Stimulated activated memory B cell treated with anti-CD40 and anti-IgM and Interleukin-4, amounts not matched to agents 10 μg/mL and 1 μg/mL and 100 μg/mL, for 72 hours (primary cell): ENCODE data around the gene VPS41.
A peak's percentile ranks its signal among the peaks of the same experiment; 100 is the strongest.

Experiments used
- ATAC-seq: fragments of 150-1000 bp; cut with Tn5 transposase; 2 replicates; pipeline ENCODE4 v1.10.0; 2021
- H3K27ac Mint-ChIP-seq: one replicate; pipeline ENCODE4 v1.8.0; 2022; ENCODE audit warnings: mild to moderate bottlenecking, mixed read lengths
- H3K27me3 Mint-ChIP-seq: one replicate; pipeline ENCODE4 v1.8.0; 2022; ENCODE audit warnings: mixed read lengths
- H3K36me3 Mint-ChIP-seq: one replicate; pipeline ENCODE4 v1.8.0; 2022; ENCODE audit warnings: mixed read lengths
- H3K4me1 Mint-ChIP-seq: one replicate; pipeline ENCODE4 v1.8.0; 2022; ENCODE audit warnings: mixed read lengths
- H3K4me3 Mint-ChIP-seq: one replicate; pipeline ENCODE4 v1.8.0; 2022; ENCODE audit warnings: mild to moderate bottlenecking, moderate library complexity, mixed read lengths
- H3K9me3 Mint-ChIP-seq: one replicate; pipeline ENCODE4 v1.8.0; 2022; ENCODE audit warnings: mixed read lengths

The VPS41 gene

GRCh38 chr7:38851321-38851720 lies 57.7 kb downstream of the VPS41 start:
- Mint-ChIP-seq H3K4me1 (peaks cover 27% of the 10 kb centered on the region), H3K27ac (no peak overlapping the region), H3K27me3 (no peaks in the 10 kb centered on the region), H3K9me3 (no peaks in the 10 kb centered on the region), H3K4me3 (no peak overlapping the region), H3K36me3 (peaks cover 55% of the 10 kb centered on the region)
- no peak for ATAC-seq

DNA sequence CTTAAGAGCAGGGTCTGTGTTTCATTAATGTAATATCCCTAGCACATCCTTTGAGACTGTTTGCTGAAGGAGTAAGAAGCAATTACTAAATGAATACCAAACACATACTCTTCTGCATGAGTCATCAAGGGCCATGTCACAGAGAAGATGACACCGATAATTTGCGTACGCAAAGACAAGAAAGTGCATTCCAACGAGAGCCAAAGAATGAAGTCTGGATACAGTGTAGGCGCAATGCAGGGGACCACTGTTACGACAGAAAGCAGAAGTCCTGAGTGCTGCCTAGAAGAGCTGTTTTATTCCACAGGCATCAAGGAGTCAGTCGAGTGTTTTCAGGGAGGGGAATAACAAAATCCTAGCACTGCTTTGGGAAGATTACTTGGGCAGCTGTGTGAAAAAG lies 62.7 kb downstream of the VPS41 start:
- no peaks in the 10 kb centered on the region for H3K27me3 Mint-ChIP-seq
- H3K36me3 Mint-ChIP-seq = peaks cover 30% of the 10 kb centered on the region
- no peak overlapping the region for H3K4me3 Mint-ChIP-seq
- H3K27ac Mint-ChIP-seq = no peak overlapping the region
- H3K4me1 Mint-ChIP-seq = peaks cover 26% of the 10 kb centered on the region
- H3K9me3 Mint-ChIP-seq = no peaks in the 10 kb centered on the region
- ATAC-seq = no peak

DNA sequence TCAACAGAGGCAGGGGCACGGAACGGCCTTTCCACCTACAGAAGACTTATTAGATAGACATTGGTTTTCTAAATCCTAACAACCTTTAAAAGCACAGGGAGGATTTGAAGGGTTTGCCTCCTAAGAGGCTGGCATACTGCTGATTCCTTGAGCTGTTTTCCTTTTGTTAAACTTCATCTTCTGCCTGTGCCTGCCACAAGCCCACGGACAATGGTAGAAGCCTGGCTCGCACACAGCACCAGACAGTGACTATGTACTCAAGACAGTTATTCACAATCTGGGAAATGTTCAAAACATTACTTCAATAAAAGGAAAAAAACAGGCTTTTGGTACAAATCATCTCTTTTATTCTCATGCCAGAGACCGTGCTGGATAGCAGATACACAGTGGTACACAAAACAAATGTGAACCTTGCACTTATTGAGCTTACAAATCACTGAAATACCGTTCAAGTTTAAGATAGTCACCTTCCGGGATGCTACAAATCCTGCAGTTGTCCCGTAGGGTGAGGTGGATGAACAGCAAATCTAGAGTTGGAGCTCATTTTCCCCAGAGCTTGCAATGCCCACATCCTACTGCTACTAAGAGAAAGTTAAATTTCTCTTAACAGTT lies 63.9 kb downstream of the VPS41 start:
- H3K4me1 Mint-ChIP-seq = peaks cover 32% of the 10 kb centered on the region
- H3K27me3 Mint-ChIP-seq = no peaks in the 10 kb centered on the region
- no peaks in the 10 kb centered on the region for H3K9me3 Mint-ChIP-seq
- no peak for ATAC-seq
- no peak overlapping the region for H3K27ac Mint-ChIP-seq
- H3K4me3 Mint-ChIP-seq = no peak overlapping the region
- peaks cover 30% of the 10 kb centered on the region for H3K36me3 Mint-ChIP-seq

DNA sequence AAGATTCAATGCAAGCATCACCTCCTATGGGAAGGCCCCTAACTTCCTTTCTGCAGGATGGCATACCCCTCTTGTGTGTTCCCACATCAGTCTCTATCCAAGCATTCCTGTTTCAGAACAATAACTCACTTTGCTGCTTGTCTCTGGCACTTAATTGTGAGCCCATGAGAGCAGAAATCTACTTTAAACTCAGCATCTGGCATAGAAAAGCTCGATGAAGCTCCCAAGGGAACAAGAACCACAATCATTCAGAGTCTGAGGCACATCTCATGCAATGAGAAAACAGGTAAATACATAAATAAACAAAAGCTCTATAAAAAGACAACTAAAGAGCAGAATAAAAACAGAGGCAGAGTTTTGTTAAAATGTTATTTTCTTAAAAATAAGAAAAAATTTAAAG lies 66.2 kb downstream of the VPS41 start:
- Mint-ChIP-seq H3K4me1 (peaks cover 32% of the 10 kb centered on the region), H3K9me3 (peaks cover 4% of the 10 kb centered on the region), H3K27me3 (no peaks in the 10 kb centered on the region), H3K4me3 (no peak overlapping the region), H3K36me3 (peaks cover 29% of the 10 kb centered on the region), H3K27ac (no peak overlapping the region)
- no peak for ATAC-seq

GRCh38 chr7:38840736-38841460 lies 68.1 kb downstream of the VPS41 start:
- Mint-ChIP-seq H3K36me3 (peaks cover 27% of the 10 kb centered on the region), H3K4me3 (no peak overlapping the region), H3K27me3 (no peaks in the 10 kb centered on the region), H3K27ac (no peak overlapping the region), H3K9me3 (peaks cover 4% of the 10 kb centered on the region), H3K4me1 (peaks cover 23% of the 10 kb centered on the region)
- ATAC-seq = no peak

DNA sequence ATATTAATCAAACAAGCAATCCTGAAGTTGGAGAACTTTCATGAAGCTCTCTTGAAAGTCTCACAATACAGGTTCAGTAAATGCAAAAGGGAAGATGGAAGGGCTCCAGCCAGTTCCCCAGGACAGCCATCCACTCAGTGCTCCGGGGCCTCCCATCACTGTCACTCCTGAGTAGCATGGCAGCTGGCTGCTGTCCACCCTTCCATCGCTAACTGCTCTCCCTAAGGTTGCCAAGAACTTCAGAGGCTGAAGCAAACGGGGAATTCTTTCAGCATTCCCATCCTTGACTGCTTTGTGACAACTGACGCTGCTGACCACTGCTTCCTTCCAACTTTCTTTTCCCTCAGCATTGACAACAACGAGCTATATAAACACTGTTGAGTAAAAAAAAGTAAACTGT lies 69.1 kb downstream of the VPS41 start:
- Mint-ChIP-seq H3K27me3 (no peaks in the 10 kb centered on the region), H3K9me3 (peaks cover 4% of the 10 kb centered on the region), H3K4me1 (peaks cover 23% of the 10 kb centered on the region), H3K27ac (no peak overlapping the region), H3K36me3 (peaks cover 27% of the 10 kb centered on the region), H3K4me3 (no peak overlapping the region)
- no peak for ATAC-seq

- Mint-ChIP-seq H3K9me3 (peaks cover 4% of the 10 kb centered on the region), H3K27ac (no peak overlapping the region), H3K4me1 (peaks cover 23% of the 10 kb centered on the region), H3K36me3 (peaks cover 27% of the 10 kb centered on the region), H3K4me3 (no peak overlapping the region), H3K27me3 (no peaks in the 10 kb centered on the region)
- no peak for ATAC-seq
These were observed 70.1 kb downstream of the VPS41 start for GRCh38 chr7:38838725-38839385.

DNA sequence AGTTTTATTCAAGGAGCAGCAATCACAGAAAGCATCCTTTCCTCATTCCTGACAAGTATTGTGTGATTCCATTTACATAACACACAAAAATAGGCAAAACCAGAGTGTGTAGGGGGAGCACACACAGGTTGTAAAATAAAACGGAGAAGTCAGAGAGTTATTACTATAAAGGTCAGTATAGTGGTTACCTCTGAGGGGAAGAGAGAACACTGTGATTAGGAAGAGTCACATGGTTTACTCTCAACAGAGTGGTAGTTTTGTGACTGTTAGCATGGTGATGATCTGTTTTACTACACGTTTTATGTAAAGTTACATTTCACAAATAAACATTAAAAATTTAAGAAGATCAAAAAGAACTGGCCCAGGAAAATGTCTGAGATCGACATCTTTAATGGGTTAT lies 74.6 kb downstream of the VPS41 start:
- no peak overlapping the region for H3K27ac Mint-ChIP-seq
- ATAC-seq = peak; percentile 60
- H3K9me3 Mint-ChIP-seq = peaks cover 4% of the 10 kb centered on the region
- H3K36me3 Mint-ChIP-seq = peaks cover 26% of the 10 kb centered on the region
- H3K4me1 Mint-ChIP-seq = peaks cover 34% of the 10 kb centered on the region
- no peaks in the 10 kb centered on the region for H3K27me3 Mint-ChIP-seq
- H3K4me3 Mint-ChIP-seq = no peak overlapping the region

DNA sequence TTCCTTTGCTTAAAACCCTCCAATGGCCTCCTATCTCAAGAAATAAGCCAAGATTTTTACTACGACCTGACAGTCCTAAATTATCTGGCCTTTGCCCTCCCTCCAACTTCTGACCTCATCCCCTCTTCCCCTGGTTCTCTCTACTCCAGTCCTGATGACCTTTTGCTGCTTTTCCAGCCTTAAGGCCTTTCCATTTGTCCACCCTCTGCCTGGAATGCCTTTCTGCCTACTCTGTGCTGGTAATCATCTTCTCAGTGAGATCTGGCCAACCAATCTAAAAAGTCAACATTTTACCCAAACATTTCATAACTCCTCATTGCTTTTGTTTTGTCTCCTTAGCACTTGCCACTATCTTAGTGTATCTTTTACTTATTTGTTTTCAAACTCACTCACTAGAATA lies 75.7 kb downstream of the VPS41 start:
- peaks cover 17% of the 10 kb centered on the region for H3K36me3 Mint-ChIP-seq
- no peak overlapping the region for H3K27ac Mint-ChIP-seq
- no peak for ATAC-seq
- peaks cover 4% of the 10 kb centered on the region for H3K9me3 Mint-ChIP-seq
- H3K4me3 Mint-ChIP-seq = no peak overlapping the region
- peaks cover 34% of the 10 kb centered on the region for H3K4me1 Mint-ChIP-seq
- H3K27me3 Mint-ChIP-seq = no peaks in the 10 kb centered on the region

- Mint-ChIP-seq H3K9me3 (no peaks in the 10 kb centered on the region), H3K4me1 (peaks cover 42% of the 10 kb centered on the region), H3K36me3 (peaks cover 4% of the 10 kb centered on the region), H3K4me3 (no peak overlapping the region), H3K27ac (no peak overlapping the region), H3K27me3 (no peaks in the 10 kb centered on the region)
- ATAC-seq = no peak
These were observed 77.6 kb downstream of the VPS41 start for GRCh38 chr7:38831259-38831996.

- Mint-ChIP-seq H3K27ac (peak overlapping the region; percentile 17), H3K27me3 (no peaks in the 10 kb centered on the region), H3K4me1 (peaks cover 48% of the 10 kb centered on the region), H3K36me3 (peaks cover 4% of the 10 kb centered on the region), H3K4me3 (no peak overlapping the region), H3K9me3 (no peaks in the 10 kb centered on the region)
- no peak for ATAC-seq
These were observed 78.2 kb downstream of the VPS41 start for GRCh38 chr7:38830826-38831225.

DNA sequence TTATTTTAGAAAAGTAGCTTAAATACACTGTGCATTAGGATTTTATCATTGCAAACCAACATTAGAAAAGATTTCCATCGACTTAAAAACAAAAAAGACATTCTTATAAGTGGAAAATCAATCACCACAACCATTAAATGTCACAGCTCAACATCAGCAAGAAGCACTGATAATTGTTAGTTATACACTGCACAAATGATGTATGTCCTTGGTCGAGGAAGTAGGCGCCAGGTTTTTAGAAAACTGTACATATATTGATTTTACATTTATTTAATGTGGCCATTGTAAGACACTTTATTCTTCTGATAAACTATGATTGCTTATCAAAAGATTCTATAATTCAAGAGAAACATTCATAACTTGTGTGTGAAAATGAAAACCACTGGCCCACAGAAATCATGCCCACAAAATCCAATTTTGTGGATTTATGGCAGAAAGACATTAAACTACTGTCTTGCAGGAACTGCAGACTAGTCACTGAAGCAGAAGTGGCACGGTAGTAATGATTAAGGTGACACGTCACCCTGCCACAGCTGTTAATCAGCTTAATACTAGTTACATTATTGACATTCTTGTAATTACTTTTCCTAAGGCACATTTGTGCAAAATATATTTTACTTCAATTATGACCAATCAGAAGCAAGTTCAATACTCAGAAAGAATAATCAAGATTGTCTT lies 79.4 kb downstream of the VPS41 start:
- no peaks in the 10 kb centered on the region for H3K27me3 Mint-ChIP-seq
- H3K4me3 Mint-ChIP-seq = no peak overlapping the region
- peaks cover 52% of the 10 kb centered on the region for H3K4me1 Mint-ChIP-seq
- no peak overlapping the region for H3K27ac Mint-ChIP-seq
- peaks cover 15% of the 10 kb centered on the region for H3K36me3 Mint-ChIP-seq
- ATAC-seq = no peak
- H3K9me3 Mint-ChIP-seq = no peaks in the 10 kb centered on the region

DNA sequence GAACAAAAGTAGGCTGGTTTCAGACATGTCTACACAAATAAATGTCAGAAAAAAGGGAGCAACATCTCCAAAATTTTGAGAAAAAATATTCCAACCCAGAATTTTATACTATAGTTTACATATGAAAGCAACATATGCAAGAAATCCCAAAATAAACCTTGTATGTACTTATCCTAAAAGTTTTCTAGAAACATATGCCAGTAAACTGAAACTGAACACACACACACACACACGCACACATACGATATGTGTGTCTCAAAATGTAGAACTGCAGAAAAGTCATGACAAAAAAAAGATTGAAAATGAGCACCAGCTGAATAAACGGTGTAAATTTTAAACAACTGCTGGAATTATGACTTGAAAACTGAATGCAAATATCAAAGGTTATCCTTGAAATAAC lies 81.0 kb downstream of the VPS41 start:
- Mint-ChIP-seq H3K4me1 (peaks cover 41% of the 10 kb centered on the region), H3K27me3 (no peaks in the 10 kb centered on the region), H3K36me3 (peaks cover 25% of the 10 kb centered on the region), H3K27ac (no peak overlapping the region), H3K4me3 (no peak overlapping the region), H3K9me3 (no peaks in the 10 kb centered on the region)
- ATAC-seq = no peak

DNA sequence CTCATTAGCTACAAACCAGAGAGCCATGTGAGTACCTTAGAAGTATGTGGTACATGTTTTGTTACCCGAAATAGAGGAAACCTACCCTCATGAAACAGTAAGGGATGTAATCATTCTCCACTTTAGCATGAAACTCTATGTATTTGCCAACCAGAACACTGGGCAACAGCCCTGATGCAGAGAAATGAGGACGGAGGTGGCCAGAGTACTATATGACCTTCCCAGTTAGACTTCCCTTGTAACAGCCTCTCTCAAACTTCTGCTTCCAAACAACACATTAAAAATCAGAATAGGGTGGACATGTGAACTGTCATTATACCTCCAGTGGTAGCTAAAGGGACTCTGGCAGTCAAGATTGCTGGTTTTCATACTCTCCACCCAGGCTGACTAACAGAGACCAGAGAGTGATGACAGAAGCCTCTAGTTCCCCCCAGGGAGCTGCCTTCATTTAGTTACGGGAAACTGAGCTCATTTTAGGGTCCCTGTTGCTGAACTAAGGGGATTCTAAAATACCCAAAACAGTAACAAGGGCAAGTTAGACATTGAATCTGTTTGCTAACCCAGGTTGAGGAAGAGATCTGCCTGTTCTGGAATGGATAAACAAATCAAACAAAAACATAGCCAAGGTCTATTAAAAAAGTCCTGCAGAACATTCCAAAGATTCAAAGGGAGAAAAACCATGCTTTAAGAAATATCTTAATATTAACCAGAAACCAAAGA lies 83.1 kb downstream of the VPS41 start:
- H3K27ac Mint-ChIP-seq = peak overlapping the region; percentile 62
- H3K27me3 Mint-ChIP-seq = no peaks in the 10 kb centered on the region
- H3K9me3 Mint-ChIP-seq = no peaks in the 10 kb centered on the region
- H3K36me3 Mint-ChIP-seq = peaks cover 25% of the 10 kb centered on the region
- ATAC-seq = no peak
- H3K4me3 Mint-ChIP-seq = peak overlapping the region; percentile 2
- H3K4me1 Mint-ChIP-seq = peaks cover 23% of the 10 kb centered on the region
